K562 (cell line): ENCODE results near the gene MEF2D. TPM values are rescaled to one million over a fixed set of nuclear protein-coding genes. Genes with fewer than 3 reads are reported as not detected.

Experiments
- ATAC-seq: fragments of 200-7000 bp; cut with Tn5 transposase; 3 replicates; pipeline ENCODE4 v1.9.1; 2020; ENCODE audit warnings: moderate library complexity
- BruUV-seq: library from RNA; stranded (reverse); fragments of 400-500 nt; replicated peaks from 2 replicates; lab custom pipeline; 2021; lab: Mats Ljungman, UMichigan
- CTCF ChIA-PET: fragments of 300-600 bp; formaldehyde crosslinking; extraction: SDS; loops from one replicate; lab custom pipeline; 2021; ENCODE audit warnings: low intra/inter-chr PET ratio; lab: Yijun Ruan, JAX
- POLR2A ChIA-PET: fragments of 300-600, 350-650 bp; sonication (Branson Sonifier 250); formaldehyde crosslinking; extraction: SDS; loops from one replicate; lab custom pipeline; 2021; ENCODE audit warnings: antibody characterized with exemption, inconsistent platforms; lab: Yijun Ruan, JAX
- DNase-seq, 4 experiments: peaks; one replicate each; pipeline versions ENCODE4 v3.0.0 to v3.0.0-alpha.2; 2011 to 2018; ENCODE audit warnings: low spot score in 3 of 4, mixed read lengths in 3 of 4; ENCODE audit errors: extremely low read depth in 1 of 4
- FAIRE-seq: peaks from 2 replicates; lab custom pipeline; 2011; peaks lifted over from hg19 to GRCh38; lab: Jason Lieb, UNC
- H2AFZ ChIP-seq: 2 replicates; pipeline ENCODE4 v1.6.0; 2011; ENCODE audit warnings: low read depth, low read length, control low read depth, inconsistent platforms
- H3K27ac ChIP-seq: fragments of 200-600 bp; 3 replicates; pipeline ENCODE4 v1.8.0; 2011; ENCODE audit warnings: low read depth, mild to moderate bottlenecking, control low read depth, inconsistent platforms, low read length, moderate library complexity, mixed read lengths; ENCODE audit errors: extremely low read depth
- H3K27me3 ChIP-seq, 2 experiments: fragments of 300-600 bp in 1 of 2; 2 replicates in 1 of 2; 3 replicates in 1 of 2; pipeline versions ENCODE4 v1.6.0 to v1.8.0; 2011; ENCODE audit warnings: inconsistent platforms in 2 of 2, low read length in 2 of 2, mild to moderate bottlenecking in 1 of 2, mixed read lengths in 1 of 2, moderate library complexity in 1 of 2; ENCODE audit not compliant: control insufficient read depth in 2 of 2, insufficient read depth in 2 of 2
- H3K36me3 ChIP-seq: fragments of 300-600 bp; 3 replicates; pipeline ENCODE4 v1.8.0; 2011; ENCODE audit warnings: mild to moderate bottlenecking, low read length, inconsistent platforms; ENCODE audit not compliant: control insufficient read depth, insufficient read depth
- H3K4me1 ChIP-seq, 2 experiments: fragments of 200-600 bp in 1 of 2; replicated peaks in 1 of 2; 2 replicates in 1 of 2; 3 replicates in 1 of 2; pipeline versions ENCODE4 v1.5.1 to v1.8.0; 2011; ENCODE audit warnings: inconsistent platforms in 2 of 2, low read length in 2 of 2, mild to moderate bottlenecking in 1 of 2, mixed read lengths in 1 of 2, moderate library complexity in 1 of 2; ENCODE audit not compliant: control insufficient read depth in 2 of 2, insufficient read depth in 2 of 2
- H3K4me2 ChIP-seq: 2 replicates; pipeline ENCODE4 v1.6.1; 2011; ENCODE audit warnings: low read length, control low read depth, inconsistent platforms, mixed read lengths; ENCODE audit not compliant: insufficient read depth
- H3K4me3 ChIP-seq: fragments of 200-600 bp; sonication (generic), shearing (Covaris generic); 2 replicates; pipeline ENCODE4 v1.5.1; 2016; ENCODE audit warnings: control low read depth, inconsistent platforms
- H3K79me2 ChIP-seq: fragments of 200-600 bp; 3 replicates; pipeline ENCODE4 v1.8.0; 2011; ENCODE audit warnings: low read length, inconsistent platforms; ENCODE audit not compliant: control insufficient read depth, insufficient read depth
- H3K9ac ChIP-seq, 2 experiments: 2 replicates each; pipeline versions ENCODE4 v1.6.0 to v1.6.1; 2011; ENCODE audit warnings: low read depth in 2 of 2, low read length in 2 of 2, control low read depth in 1 of 2, inconsistent platforms in 1 of 2, mild to moderate bottlenecking in 1 of 2, mixed read lengths in 1 of 2; ENCODE audit not compliant: insufficient read depth in 1 of 2
- H3K9me1 ChIP-seq: one replicate; pipeline ENCODE4 v1.6.0; 2011; ENCODE audit warnings: inconsistent platforms, mild to moderate bottlenecking, low read length, moderate library complexity; ENCODE audit not compliant: control insufficient read depth, insufficient read depth
- H3K9me3 ChIP-seq: replicated peaks from 2 replicates; pipeline ENCODE4 v1.5.1; 2011; ENCODE audit warnings: low read depth, low read length, inconsistent platforms; ENCODE audit not compliant: control insufficient read depth, insufficient read depth
- H4K20me1 ChIP-seq: replicated peaks from 2 replicates; pipeline ENCODE4 v1.6.1; 2011; ENCODE audit warnings: low read length, inconsistent platforms, mixed read lengths; ENCODE audit not compliant: control insufficient read depth, insufficient read depth
- ASH1L ChIP-seq: fragments of 450-650 bp; IDR thresholded peaks from 2 replicates; pipeline ENCODE4 v1.6.1; 2018; ENCODE audit warnings: borderline replicate concordance, mild to moderate bottlenecking, low read depth; ENCODE audit not compliant: partially characterized antibody
- C11orf30 ChIP-seq: fragments of 450-650 bp; IDR thresholded peaks from 2 replicates; pipeline ENCODE4 v1.6.1; 2016; ENCODE audit warnings: low read depth, mild to moderate bottlenecking
- CHD1 ChIP-seq: fragments of 200-600 bp; sonication (generic); IDR thresholded peaks from one replicate; pipeline ENCODE4 v1.6.1; 2012; ENCODE audit warnings: mild to moderate bottlenecking, moderate library complexity, low read length, inconsistent platforms
- CHD2 ChIP-seq: IDR thresholded peaks from 2 replicates; pipeline ENCODE4 v1.6.1; 2011; ENCODE audit warnings: low read depth, low read length
- GATAD2B ChIP-seq: fragments of 450-650 bp; IDR thresholded peaks from 2 replicates; pipeline ENCODE4 v1.6.1; 2017; ENCODE audit warnings: mild to moderate bottlenecking, borderline replicate concordance
- MTA3 ChIP-seq: fragments of 450-650 bp; formaldehyde crosslinking; IDR thresholded peaks from 2 replicates; pipeline ENCODE4 v1.6.1; 2017; ENCODE audit warnings: mild to moderate bottlenecking, borderline replicate concordance
- SAFB ChIP-seq: fragments of 200-400 bp; formaldehyde crosslinking; IDR thresholded peaks from 2 replicates; pipeline ENCODE4 v1.6.1; 2017; ENCODE audit warnings: low read depth, low read length, borderline replicate concordance
- SIN3A ChIP-seq, 2 experiments: fragments of 150-350 bp in 1 of 2; IDR thresholded peaks; 2 replicates each; pipeline ENCODE4 v1.6.1; 2011 to 2016; ENCODE audit warnings: borderline replicate concordance in 2 of 2, low read depth in 2 of 2, low read length in 2 of 2, mild to moderate bottlenecking in 2 of 2, moderate library complexity in 2 of 2; ENCODE audit not compliant: control insufficient read depth in 1 of 2
- TAF7 ChIP-seq: fragments of 450-650 bp; IDR thresholded peaks from 2 replicates; pipeline ENCODE4 v1.6.1; 2016; ENCODE audit warnings: missing genetic modification characterization, missing compliant biosample characterization
- ZKSCAN1 ChIP-seq: fragments of 150-350 bp; IDR thresholded peaks from 2 replicates; pipeline ENCODE4 v1.6.1; 2016; ENCODE audit warnings: low read depth, low read length
- ZNF347 ChIP-seq: fragments of 450-650 bp; formaldehyde crosslinking; IDR thresholded peaks from 2 replicates; pipeline ENCODE4 v1.4.0; 2020; ENCODE audit warnings: low read depth, mild to moderate bottlenecking, moderate library complexity
- WGBS: fragments of 100-300 bp; shearing (Covaris generic); methylation state at CpG from one replicate; pipeline ENCODE4 v1.1.6; 2016; ENCODE audit warnings: low coverage, mixed read lengths; ENCODE audit not compliant: insufficient coverage; ENCODE audit errors: missing lambda C conversion rate; 5-methylcytosine and 5-hydroxymethylcytosine counted together
- in situ Hi-C: fragments of 300-500 bp; cut with MboI; formaldehyde crosslinking; loops from 4 replicates; pipeline ENCODE4 v1.15.0; 2018; ENCODE audit warnings: inconsistent platforms, mixed read lengths
- intact Hi-C: fragments of 100-400 bp; cut with micrococcal nuclease; formaldehyde crosslinking; loops from 2 replicates; pipeline ENCODE4 v1.14.2; 2022
- polyA plus RNA-seq, 8 experiments: library from polyadenylated mRNA; depleted of rRNA in 4 of 8; stranded (reverse) in 5 of 8; unstranded in 3 of 8; fragments of >200 nt; fragmentation: Nextera tagmentation in 2 of 8; fragmentation: Illumina TruSeq in 1 of 8; extraction: Ambion mirVana in 2 of 8; extraction: Trizol in 1 of 8; gene quantifications; 2 replicates each; pipeline versions ENCODE4 v1.2.1 to v1.2.3, GENCODE V29; 2011 to 2014; ENCODE audit warnings: inconsistent platforms in 1 of 8, missing spikeins in 1 of 8
- total RNA-seq, 7 experiments: library from RNA; depleted of rRNA in 6 of 7; stranded (reverse); fragments of >200 nt in 6 of 7; fragmentation: Illumina TruSeq in 2 of 7; extraction: Trizol in 2 of 7; gene quantifications; 2 replicates each; pipeline versions ENCODE4 v1.2.1 to v1.2.3, GENCODE V29; 2011 to 2021; ENCODE audit warnings: low replicate concordance in 1 of 7
- TF ChIP-seq, protein P1 (sequence below): fragments of 450-650 bp; formaldehyde crosslinking; IDR thresholded peaks from 2 replicates; pipeline ENCODE4 v1.4.0; 2022; ENCODE audit warnings: mild to moderate bottlenecking, moderate library complexity
- TF ChIP-seq, protein P2 (sequence below): fragments of 450-650 bp; IDR thresholded peaks from 2 replicates; pipeline ENCODE4 v1.6.1; 2017; ENCODE audit warnings: antibody characterized with exemption

Gene MEF2D
- total and polyA plus RNA-seq, 9 of the 15 experiments (the other 6 are each of a cell fraction or from before 2014, with no cell fraction given) = 0.10 to 19.5 (median 2.6) TPM

DNA sequence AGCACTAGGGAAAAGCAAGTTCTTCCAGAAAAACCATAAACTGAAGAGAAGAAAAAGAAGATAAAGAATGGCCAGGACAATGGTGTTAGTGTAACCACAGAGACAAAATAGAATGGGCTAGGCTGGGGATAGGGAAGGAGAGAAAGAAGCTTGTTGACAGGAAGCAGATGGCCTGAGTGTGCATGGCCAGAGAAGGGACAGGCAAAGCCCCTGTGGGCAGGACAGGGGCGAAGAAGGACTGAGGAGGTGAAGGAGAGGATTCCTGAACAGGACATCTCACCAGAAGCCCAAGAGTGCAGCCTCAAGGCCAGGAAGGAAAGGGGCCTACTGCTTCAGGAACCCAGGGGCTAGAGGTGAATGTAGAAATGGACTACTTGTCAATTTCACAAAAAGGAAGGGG is 42.5 kb upstream of the MEF2D start:
- FAIRE-seq (no peak), DNase-seq (no peak), ATAC-seq (no peak)
- Histone ChIP-seq H3K4me3 (no peak overlapping the region), H3K4me1 (no peaks in the 10 kb centered on the region), H3K27ac (no peak overlapping the region), H3K9me3 (no peaks in the 10 kb centered on the region; the same call in 1 of the 2 replicates), H3K79me2 (no peaks in the 10 kb centered on the region), H2AFZ (no peak overlapping the region), H3K27me3 (no peaks in the 10 kb centered on the region), H4K20me1 (no peaks in the 10 kb centered on the region; the same call in 1 of the 2 replicates), H3K36me3 (peaks cover 39% of the 10 kb centered on the region), H3K9me1 (no peaks in the 10 kb centered on the region), H3K4me2 (no peak overlapping the region), H3K9ac (no peak overlapping the region; a peak in 1 of 4 replicates)
- TF ChIP-seq, protein P1, sequence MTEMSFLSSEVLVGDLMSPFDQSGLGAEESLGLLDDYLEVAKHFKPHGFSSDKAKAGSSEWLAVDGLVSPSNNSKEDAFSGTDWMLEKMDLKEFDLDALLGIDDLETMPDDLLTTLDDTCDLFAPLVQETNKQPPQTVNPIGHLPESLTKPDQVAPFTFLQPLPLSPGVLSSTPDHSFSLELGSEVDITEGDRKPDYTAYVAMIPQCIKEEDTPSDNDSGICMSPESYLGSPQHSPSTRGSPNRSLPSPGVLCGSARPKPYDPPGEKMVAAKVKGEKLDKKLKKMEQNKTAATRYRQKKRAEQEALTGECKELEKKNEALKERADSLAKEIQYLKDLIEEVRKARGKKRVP = no peak
- TF ChIP-seq ZNF347 (CRISPR knock-in tag) (no peak), TAF7 (tag) (no peak), ZKSCAN1 (no peak), CHD1 (no peak), CHD2 (no peak), MTA3 (no peak), SAFB (no peak), ASH1L (no peak), C11orf30 (no peak), SIN3A (IDR thresholded peaks at IDR 0.05; ENCODE audit: borderline replicate concordance in 2 of 2, control insufficient read depth in 1 of 2, low read depth in 2 of 2, low read length in 2 of 2) (no peak), GATAD2B (no peak)
- TF ChIP-seq, protein P2, sequence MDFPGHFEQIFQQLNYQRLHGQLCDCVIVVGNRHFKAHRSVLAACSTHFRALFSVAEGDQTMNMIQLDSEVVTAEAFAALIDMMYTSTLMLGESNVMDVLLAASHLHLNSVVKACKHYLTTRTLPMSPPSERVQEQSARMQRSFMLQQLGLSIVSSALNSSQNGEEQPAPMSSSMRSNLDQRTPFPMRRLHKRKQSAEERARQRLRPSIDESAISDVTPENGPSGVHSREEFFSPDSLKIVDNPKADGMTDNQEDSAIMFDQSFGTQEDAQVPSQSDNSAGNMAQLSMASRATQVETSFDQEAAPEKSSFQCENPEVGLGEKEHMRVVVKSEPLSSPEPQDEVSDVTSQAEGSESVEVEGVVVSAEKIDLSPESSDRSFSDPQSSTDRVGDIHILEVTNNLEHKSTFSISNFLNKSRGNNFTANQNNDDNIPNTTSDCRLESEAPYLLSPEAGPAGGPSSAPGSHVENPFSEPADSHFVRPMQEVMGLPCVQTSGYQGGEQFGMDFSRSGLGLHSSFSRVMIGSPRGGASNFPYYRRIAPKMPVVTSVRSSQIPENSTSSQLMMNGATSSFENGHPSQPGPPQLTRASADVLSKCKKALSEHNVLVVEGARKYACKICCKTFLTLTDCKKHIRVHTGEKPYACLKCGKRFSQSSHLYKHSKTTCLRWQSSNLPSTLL = no peak
- in situ Hi-C loops = no loop called here
- CTCF ChIA-PET = no interaction called here
- POLR2A ChIA-PET = interaction anchor here (1.0 to 1.5 kb wide), 3 partner anchors 9 to 15 kb away, joined by 3 to 5 read pairs (median 5); no protein-coding TSS in a partner anchor
- BruUV-seq = no TSS peak
- intact Hi-C loops = loop anchor here (10.0 kb wide), 1 partner anchor 58 kb away; no protein-coding TSS in a partner anchor
- WGBS = 67% methylated on average over 1 of the region's 1 CpG
